MM.1S (cell line): ENCODE measurements around the gene ZNF366.

ENCODE experiments used
- DNase-seq: peaks from one replicate; pipeline ENCODE4 v3.0.0-alpha.2; 2015
- H2AFZ ChIP-seq: fragments of 300-600 bp; sonication (generic); 2 replicates; pipeline ENCODE4 v1.6.0; 2016; ENCODE audit warnings: antibody characterized with exemption, low read length
- H3F3A ChIP-seq: fragments of 300-600 bp; sonication (generic); 2 replicates; pipeline ENCODE4 v1.6.1; 2016; ENCODE audit warnings: mild to moderate bottlenecking, antibody characterized with exemption, low read length, moderate library complexity, mixed read lengths; ENCODE audit not compliant: insufficient read depth
- H3K27ac ChIP-seq: fragments of 300-600 bp; sonication (generic); 2 replicates; pipeline ENCODE4 v1.5.1; 2016; ENCODE audit warnings: mild to moderate bottlenecking, low read length
- H3K27me3 ChIP-seq: fragments of 300-600 bp; sonication (generic); replicated peaks from 2 replicates; pipeline ENCODE4 v1.6.0; 2016; ENCODE audit warnings: low read length; ENCODE audit not compliant: insufficient read depth
- H3K36me3 ChIP-seq: fragments of 300-600 bp; sonication (generic); replicated peaks from 2 replicates; pipeline ENCODE4 v1.6.1; 2016; ENCODE audit warnings: mild to moderate bottlenecking, low read length, mixed read lengths; ENCODE audit not compliant: insufficient read depth
- H3K4me1 ChIP-seq: fragments of 300-600 bp; sonication (generic); 2 replicates; pipeline ENCODE4 v1.6.1; 2016; ENCODE audit warnings: low read length, mixed read lengths
- H3K4me2 ChIP-seq: fragments of 300-600 bp; sonication (generic); 2 replicates; pipeline ENCODE4 v1.6.0; 2016; ENCODE audit warnings: low read depth, low read length
- H3K4me3 ChIP-seq: fragments of 300-600 bp; sonication (generic); 2 replicates; pipeline ENCODE4 v1.5.1; 2016; ENCODE audit warnings: low read length, mixed read lengths
- H3K79me2 ChIP-seq: fragments of 300-600 bp; sonication (generic); 2 replicates; pipeline ENCODE4 v1.6.1; 2016; ENCODE audit warnings: mixed run types, low read length, mixed read lengths
- H3K9ac ChIP-seq: fragments of 300-600 bp; sonication (generic); 2 replicates; pipeline ENCODE4 v1.6.1; 2016; ENCODE audit warnings: low read length, mixed read lengths
- H3K9me2 ChIP-seq: fragments of 300-600 bp; sonication (generic); replicated peaks from 2 replicates; pipeline ENCODE4 v1.6.1; 2016; ENCODE audit warnings: mild to moderate bottlenecking, low read length, mixed read lengths; ENCODE audit not compliant: insufficient read depth
- H3K9me3 ChIP-seq: fragments of 300-600 bp; sonication (generic); replicated peaks from 2 replicates; pipeline ENCODE4 v1.6.1; 2016; ENCODE audit warnings: mild to moderate bottlenecking, low read length, mixed read lengths; ENCODE audit not compliant: insufficient read depth
- H4K20me1 ChIP-seq: fragments of 300-600 bp; sonication (generic); 2 replicates; pipeline ENCODE4 v1.6.1; 2016; ENCODE audit warnings: mild to moderate bottlenecking, low read length, moderate library complexity, mixed read lengths; ENCODE audit not compliant: insufficient read depth
- CTCF ChIP-seq: fragments of 300-600 bp; sonication (generic); IDR thresholded peaks from 2 replicates; pipeline ENCODE4 v1.5.1; 2016; ENCODE audit warnings: antibody characterized with exemption, low read length, mixed read lengths
- EZH2 ChIP-seq: fragments of 300-600 bp; sonication (generic); optimal IDR thresholded peaks from 2 replicates; pipeline ENCODE3; 2017; ENCODE audit warnings: low read depth, mild to moderate bottlenecking, antibody characterized with exemption, low read length, mixed read lengths
- EZH2phosphoT487 ChIP-seq: fragments of 300-600 bp; sonication (generic); IDR thresholded peaks from 2 replicates; pipeline ENCODE4 v1.6.1; 2018; ENCODE audit warnings: antibody characterized with exemption, low read length

ZNF366 gene

GRCh38 chr5:72486371-72486770 is 20.8 kb downstream of the ZNF366 start:
- TF ChIP-seq CTCF (no peak), EZH2 (no peak), EZH2phosphoT487 (no peak)
- no peaks in the 10 kb centered on the region for H3K9me2 ChIP-seq
- no peaks in the 10 kb centered on the region for H3K36me3 ChIP-seq
- H4K20me1 ChIP-seq, result no peaks in the 10 kb centered on the region
- no peak overlapping the region for H3K9ac ChIP-seq
- H3K27me3 ChIP-seq, result no peaks in the 10 kb centered on the region
- H3K9me3 ChIP-seq, result no peaks in the 10 kb centered on the region; the same call in 1 of the 2 replicates
- no peak overlapping the region for H3K4me3 ChIP-seq
- no peaks in the 10 kb centered on the region for H3K4me1 ChIP-seq
- no peaks in the 10 kb centered on the region for H3K79me2 ChIP-seq
- no peak overlapping the region for H3K4me2 ChIP-seq
- no peaks in the 10 kb centered on the region for H3F3A ChIP-seq
- H2AFZ ChIP-seq, result no peak overlapping the region
- no peak for DNase-seq
- H3K27ac ChIP-seq, result no peak overlapping the region

- no peak overlapping the region for H3K4me3 ChIP-seq
- no peaks in the 10 kb centered on the region; the same call in 1 of the 2 replicates for H3K9me3 ChIP-seq
- H3K4me1 ChIP-seq, result no peaks in the 10 kb centered on the region
- no peaks in the 10 kb centered on the region for H4K20me1 ChIP-seq
- no peak overlapping the region for H3K27ac ChIP-seq
- H3K27me3 ChIP-seq, result no peaks in the 10 kb centered on the region
- no peak for DNase-seq
- no peaks in the 10 kb centered on the region for H3F3A ChIP-seq
- H3K9me2 ChIP-seq, result no peaks in the 10 kb centered on the region
- no peak overlapping the region for H2AFZ ChIP-seq
- H3K4me2 ChIP-seq, result no peak overlapping the region
- H3K36me3 ChIP-seq, result no peaks in the 10 kb centered on the region
- TF ChIP-seq EZH2 (no peak), CTCF (no peak), EZH2phosphoT487 (no peak)
- no peaks in the 10 kb centered on the region for H3K79me2 ChIP-seq
- no peak overlapping the region for H3K9ac ChIP-seq
Measured at GRCh38 chr5:72485430-72485974, 21.7 kb downstream of the ZNF366 start.

GRCh38 chr5:72482046-72482445 is 25.2 kb downstream of the ZNF366 start:
- H3K27me3 ChIP-seq, result no peaks in the 10 kb centered on the region
- no peak for TF ChIP-seq CTCF
- no peaks in the 10 kb centered on the region for H3K36me3 ChIP-seq
- no peaks in the 10 kb centered on the region; the same call in 1 of the 2 replicates for H3K9me3 ChIP-seq
- no peaks in the 10 kb centered on the region for H3K4me1 ChIP-seq
- H3K4me2 ChIP-seq, result no peak overlapping the region
- H3K9me2 ChIP-seq, result no peaks in the 10 kb centered on the region
- no peak overlapping the region for H3K4me3 ChIP-seq
- no peak overlapping the region for H3K9ac ChIP-seq
- no peak for DNase-seq
- no peaks in the 10 kb centered on the region for H4K20me1 ChIP-seq
- H3K79me2 ChIP-seq, result no peaks in the 10 kb centered on the region
- no peak overlapping the region for H3K27ac ChIP-seq
- H3F3A ChIP-seq, result no peaks in the 10 kb centered on the region
- H2AFZ ChIP-seq, result no peak overlapping the region
